Tibial artery (tissue), 4 donors: Measurements from ENCODE around the gene HSPA9.

Experiments
- DNase-seq, 2 donors: peaks; one replicate each; pipeline ENCODE4 v3.0.0-alpha.2; 2019
- H3K27ac ChIP-seq, 2 donors: fragments of 200-600 bp; sonication (generic) in 1 of 2; 1 replicate in 1 of 2; 2 replicates in 1 of 2; pipeline ENCODE4 v1.5.1; 2018 to 2019; ENCODE audit warnings: mild to moderate bottlenecking in 1 of 2
- H3K27me3 ChIP-seq, 2 donors: fragments of 200-600 bp; sonication (generic) in 1 of 2; one replicate each; pipeline versions ENCODE4 v1.5.1 to v1.6.0; 2016 to 2019
- H3K36me3 ChIP-seq, 3 donors: fragments of 200-600 bp; sonication (generic) in 2 of 3; one replicate each; pipeline ENCODE4 v1.5.1; 2016 to 2019; ENCODE audit warnings: mild to moderate bottlenecking in 2 of 3
- H3K4me1 ChIP-seq, 4 donors: fragments of 200-600 bp; sonication (generic) in 2 of 4; 1 replicate in 3 of 4; 2 replicates in 1 of 4; pipeline ENCODE4 v1.5.1; 2016 to 2019
- H3K4me3 ChIP-seq, 2 donors: fragments of 200-600 bp; sonication (generic) in 1 of 2; 1 replicate in 1 of 2; 2 replicates in 1 of 2; pipeline ENCODE4 v1.5.1; 2018 to 2019; ENCODE audit warnings: mild to moderate bottlenecking in 2 of 2
- H3K9me3 ChIP-seq, 3 donors: fragments of 200-600 bp; sonication (generic) in 1 of 3; one replicate each; pipeline ENCODE4 v1.5.1; 2016 to 2019
- CTCF ChIP-seq, 2 experiments: fragments of 200-600 bp in 1 of 2; fragments of 450-650 bp in 1 of 2; IDR thresholded peaks; one replicate each; pipeline ENCODE4 v1.5.1; 2017 to 2019; ENCODE audit warnings: antibody characterized with exemption in 2 of 2, mild to moderate bottlenecking in 1 of 2, moderate library complexity in 1 of 2
- intact Hi-C: fragments of 100-400 bp; cut with DNase I; formaldehyde crosslinking; loops from one replicate; pipeline ENCODE4 v1.15.0; 2023; ENCODE audit warnings: low total_unique reads

HSPA9 gene

GRCh38 chr5:138542180-138542955, 32.8 kb downstream of the HSPA9 start:
- Histone ChIP-seq H3K27ac (peak overlapping the region; percentile 97 to 99), H3K9me3 (no peaks in the 10 kb centered on the region), H3K4me3 (peak overlapping the region; percentile 73 to 77), H3K4me1 (peaks cover 0 to 67% (median 51%) of the 10 kb centered on the region in 4 donors), H3K36me3 (no peaks in the 10 kb centered on the region), H3K27me3 (no peaks in the 10 kb centered on the region)
- intact Hi-C loops: loop anchor here (2.0 kb wide), 1 partner anchor 78 kb away; the partner anchor contains the start of gene EGR1
- DNase-seq: no peak
- TF ChIP-seq CTCF (IDR thresholded peaks at IDR 0.05): no peak

GRCh38 chr5:138541511-138542179, 33.6 kb downstream of the HSPA9 start:
- H3K9me3 ChIP-seq: no peaks in the 10 kb centered on the region
- H3K27ac ChIP-seq: peak overlapping the region; percentile 97 to 99
- TF ChIP-seq CTCF (IDR thresholded peaks at IDR 0.05): no peak
- no peaks in the 10 kb centered on the region for H3K36me3 ChIP-seq
- peak overlapping the region; percentile 73 to 77 for H3K4me3 ChIP-seq
- peaks cover 0 to 69% (median 49%) of the 10 kb centered on the region in 4 donors for H3K4me1 ChIP-seq
- H3K27me3 ChIP-seq: no peaks in the 10 kb centered on the region
- intact Hi-C loops: loop anchor here (2.0 kb wide), 1 partner anchor 77 kb away; the partner anchor contains the start of gene EGR1
- DNase-seq: no peak

GRCh38 chr5:138539791-138540190, 35.4 kb downstream of the HSPA9 start:
- H3K27me3 ChIP-seq: no peaks in the 10 kb centered on the region
- H3K4me1 ChIP-seq: peaks cover 0 to 55% (median 34%) of the 10 kb centered on the region in 4 donors
- no peak for TF ChIP-seq CTCF (IDR thresholded peaks at IDR 0.05)
- H3K4me3 ChIP-seq: no peak overlapping the region
- H3K36me3 ChIP-seq: no peaks in the 10 kb centered on the region
- intact Hi-C loops: no loop called here
- H3K27ac ChIP-seq: no peak overlapping the region
- no peaks in the 10 kb centered on the region for H3K9me3 ChIP-seq
- DNase-seq: no peak

GRCh38 chr5:138538943-138539627, 36.1 kb downstream of the HSPA9 start:
- H3K36me3 ChIP-seq: no peaks in the 10 kb centered on the region
- no peak for TF ChIP-seq CTCF (IDR thresholded peaks at IDR 0.05)
- no peaks in the 10 kb centered on the region for H3K9me3 ChIP-seq
- no peaks in the 10 kb centered on the region for H3K27me3 ChIP-seq
- H3K27ac ChIP-seq: no peak overlapping the region
- no peak for DNase-seq
- intact Hi-C loops: no loop called here
- no peak overlapping the region for H3K4me3 ChIP-seq
- peaks cover 0 to 49% (median 27%) of the 10 kb centered on the region in 4 donors for H3K4me1 ChIP-seq

GRCh38 chr5:138536665-138537315, 38.4 kb downstream of the HSPA9 start:
- peaks cover 0 to 44% (median 24%) of the 10 kb centered on the region in 4 donors for H3K4me1 ChIP-seq
- DNase-seq: no peak
- H3K36me3 ChIP-seq: peaks cover 0 to 4% (median 0%) of the 10 kb centered on the region in 3 donors
- TF ChIP-seq CTCF (IDR thresholded peaks at IDR 0.05): no peak
- no peak overlapping the region for H3K4me3 ChIP-seq
- H3K9me3 ChIP-seq: no peaks in the 10 kb centered on the region
- H3K27me3 ChIP-seq: no peaks in the 10 kb centered on the region
- intact Hi-C loops: no loop called here
- H3K27ac ChIP-seq: no peak overlapping the region
